Spleen (tissue), 11 donors: ENCODE measurements around the gene RPS3A. TPM values are rescaled to one million over a fixed set of nuclear protein-coding genes. Genes with fewer than 3 reads are reported as not detected.
A peak's percentile ranks its signal among the peaks of the same experiment; 100 is the strongest.
"Not testable (repeated sequence)": the region's sequence is repeated elsewhere in the genome, so short reads cannot be mapped to it uniquely, and the experiment has no call there.

ENCODE experiments used
- DNase-seq: peaks from one replicate; pipeline ENCODE4 v3.0.0-alpha.2; 2020
- H3K27ac ChIP-seq, 8 donors: fragments of 200-600 bp; sonication (generic) in 7 of 8; 1 replicate in 4 of 8; 2 replicates in 4 of 8; pipeline versions ENCODE4 v1.5.0 to v1.8.0; 2016 to 2021; ENCODE audit warnings: inconsistent platforms in 4 of 8, mild to moderate bottlenecking in 4 of 8, moderate library complexity in 1 of 8
- H3K27me3 ChIP-seq, 7 donors: fragments of 200-600 bp; sonication (generic) in 6 of 7; replicated peaks in 1 of 7; 1 replicate in 4 of 7; 2 replicates in 3 of 7; pipeline versions ENCODE4 v1.5.0 to v1.8.0; 2016 to 2021; ENCODE audit warnings: inconsistent platforms in 3 of 7, mild to moderate bottlenecking in 1 of 7
- H3K36me3 ChIP-seq, 6 donors: fragments of 200-600 bp; sonication (generic) in 5 of 6; 1 replicate in 4 of 6; 2 replicates in 2 of 6; pipeline versions ENCODE4 v1.5.0 to v1.8.0; 2016 to 2021; ENCODE audit warnings: inconsistent platforms in 2 of 6
- H3K4me1 ChIP-seq, 6 donors: fragments of 200-600 bp; sonication (generic) in 5 of 6; 1 replicate in 3 of 6; 2 replicates in 3 of 6; pipeline versions ENCODE4 v1.5.0 to v1.8.0; 2016 to 2021; ENCODE audit warnings: inconsistent platforms in 3 of 6
- H3K4me3 ChIP-seq, 8 donors: fragments of 200-600 bp; sonication (generic) in 7 of 8; 1 replicate in 4 of 8; 2 replicates in 4 of 8; pipeline versions ENCODE4 v1.5.0 to v1.8.0; 2016 to 2021; ENCODE audit warnings: inconsistent platforms in 4 of 8, mild to moderate bottlenecking in 4 of 8, moderate library complexity in 2 of 8
- H3K9me3 ChIP-seq, 8 donors: fragments of 200-600 bp; sonication (generic) in 7 of 8; 1 replicate in 4 of 8; 2 replicates in 4 of 8; pipeline versions ENCODE4 v1.5.0 to v1.8.0; 2016 to 2021; ENCODE audit warnings: inconsistent platforms in 4 of 8
- CTCF ChIP-seq, 11 experiments: fragments of 200-600 bp in 7 of 11; fragments of 450-650 bp in 4 of 11; sonication (generic) in 4 of 11; IDR thresholded peaks in 8 of 11; conservative IDR thresholded peaks in 3 of 11; 1 replicate in 7 of 11; 2 replicates in 4 of 11; pipeline versions ENCODE4 v1.4.0 to v1.8.0; 2016 to 2021; ENCODE audit warnings: antibody characterized with exemption in 11 of 11, inconsistent platforms in 4 of 11, mild to moderate bottlenecking in 1 of 11
- POLR2A ChIP-seq, 3 donors: fragments of 450-650 bp; IDR thresholded peaks; one replicate each; pipeline ENCODE4 v1.5.1; 2017; ENCODE audit warnings: antibody characterized with exemption in 3 of 3, mild to moderate bottlenecking in 1 of 3
- POLR2AphosphoS5 ChIP-seq, 3 donors: sonication (generic); formaldehyde crosslinking; IDR thresholded peaks; one replicate each; pipeline ENCODE4 v1.5.1; 2017; ENCODE audit warnings: antibody characterized with exemption in 3 of 3
- WGBS, 5 donors: extraction: QIAGEN DNeasy Blood & Tissue Kit in 3 of 5; methylation state at CpG; one replicate each; pipeline versions ENCODE4 v1.1.5 to v1.1.7; 2013 to 2018; 5-methylcytosine and 5-hydroxymethylcytosine counted together
- intact Hi-C: fragments of 100-400 bp; cut with DNase I; formaldehyde crosslinking; loops from one replicate; pipeline ENCODE4 v1.15.0; 2023; ENCODE audit warnings: low total_unique reads
- polyA plus RNA-seq, 3 donors: library from polyadenylated mRNA; stranded (reverse); fragments of 200-250 nt; gene quantifications; one replicate each; pipeline ENCODE4 v1.2.1, GENCODE V29; 2013
- total RNA-seq, 7 donors: library from RNA; depleted of rRNA in 3 of 7; stranded (reverse); fragments of >200 nt in 3 of 7; fragmentation: NEBNext Ultra II Directional in 4 of 7; extraction: Animal tissue kit (Norgen Biotek cat#: 25700) in 4 of 7; gene quantifications; one replicate each; pipeline versions ENCODE4 v1.1.0 to v1.2.1, GENCODE V29; 2016 to 2021
- donor health status: healthy with polysubstance abuse.
- donor health status: DM: no; HTN: no; CAD: no; lungs with moderate emphysema.
- donor health status: DM: no; HTN: no; CAD: no.
- donor health status: Bipolar disorder and iron deficiency.
- donor health status: healthy.
- donor health status: DM: no; HTN: no; CAD: no.
- donor health status: DM: yes; HTN: yes; CAD: no.

RPS3A gene
- total and polyA plus RNA-seq, 10 donors, result 1,748 to 7,791 (median 3,753) TPM

GRCh38 chr4:151114986-151115385, 15.6 kb downstream of the RPS3A start:
- no peak for DNase-seq
- H3K9me3 ChIP-seq, result no peaks in the 10 kb centered on the region
- H3K36me3 ChIP-seq, result peaks cover 0 to 36% (median 3%) of the 10 kb centered on the region in 6 donors
- no peaks in the 10 kb centered on the region for H3K27me3 ChIP-seq
- no peak overlapping the region for H3K27ac ChIP-seq
- intact Hi-C loops, result loop anchor here (5.0 kb wide), 1 partner anchor 247 kb away; no protein-coding TSS in a partner anchor
- H3K4me3 ChIP-seq, result no peak overlapping the region
- 87 to 97% (median 91%) methylated on average over 5 of the region's 5 CpGs for WGBS, 5 donors
- no peak for TF ChIP-seq CTCF (IDR thresholded peaks at IDR 0.05 in 8 of 11, conservative IDR thresholded peaks at IDR 0.05 in 3 of 11)
- no peak for TF ChIP-seq POLR2AphosphoS5 (IDR thresholded peaks at IDR 0.05)
- TF ChIP-seq POLR2A (IDR thresholded peaks at IDR 0.05), result no peak
- peaks cover 0 to 9% (median 4%) of the 10 kb centered on the region in 6 donors for H3K4me1 ChIP-seq

GRCh38 chr4:151117371-151117962, 18.0 kb downstream of the RPS3A start:
- no peak overlapping the region for H3K27ac ChIP-seq
- no peak for TF ChIP-seq POLR2AphosphoS5 (IDR thresholded peaks at IDR 0.05)
- no peak for TF ChIP-seq POLR2A (IDR thresholded peaks at IDR 0.05)
- peak; percentile 25 to 76 (median 61) for TF ChIP-seq CTCF (IDR thresholded peaks at IDR 0.05 in 8 of 11, conservative IDR thresholded peaks at IDR 0.05 in 3 of 11)
- no peak overlapping the region for H3K4me3 ChIP-seq
- DNase-seq, result no peak
- H3K36me3 ChIP-seq, result peaks cover 0 to 15% (median 0%) of the 10 kb centered on the region in 6 donors
- WGBS, 5 donors, result 40 to 45% (median 43%) methylated on average over 14 of the region's 14 CpGs
- intact Hi-C loops, result loop anchor here (5.0 kb wide), 1 partner anchor 245 kb away; no protein-coding TSS in a partner anchor
- no peaks in the 10 kb centered on the region for H3K9me3 ChIP-seq
- H3K4me1 ChIP-seq, result peaks cover 0 to 9% (median 4%) of the 10 kb centered on the region in 6 donors
- no peaks in the 10 kb centered on the region for H3K27me3 ChIP-seq

GRCh38 chr4:151129796-151130195, 30.4 kb downstream of the RPS3A start:
- Histone ChIP-seq H3K27me3 (no peaks in the 10 kb centered on the region), H3K4me3 (no peak overlapping the region), H3K27ac (peak overlapping the region in 3 of 8 donors; percentile 20 to 48 (median 32)), H3K36me3 (no peaks in the 10 kb centered on the region), H3K4me1 (peaks cover 0 to 9% (median 0%) of the 10 kb centered on the region in 6 donors), H3K9me3 (no peaks in the 10 kb centered on the region)
- TF ChIP-seq CTCF (IDR thresholded peaks at IDR 0.05 in 8 of 11, conservative IDR thresholded peaks at IDR 0.05 in 3 of 11), result no peak
- TF ChIP-seq POLR2A (IDR thresholded peaks at IDR 0.05), result no peak
- no peak for TF ChIP-seq POLR2AphosphoS5 (IDR thresholded peaks at IDR 0.05)
- 64 to 88% (median 70%) methylated on average over 1 of the region's 1 CpG for WGBS, 5 donors
- intact Hi-C loops, result loop anchor here (10.0 kb wide), 1 partner anchor 475 kb away; no protein-coding TSS in a partner anchor
- DNase-seq, result no peak

GRCh38 chr4:151133311-151133710, 33.9 kb downstream of the RPS3A start:
- H3K27ac ChIP-seq, result no peak overlapping the region
- H3K36me3 ChIP-seq, result no peaks in the 10 kb centered on the region
- intact Hi-C loops, result no loop called here
- peaks cover 0 to 9% (median 0%) of the 10 kb centered on the region in 6 donors for H3K4me1 ChIP-seq
- H3K4me3 ChIP-seq, result no peak overlapping the region
- H3K9me3 ChIP-seq, result no peaks in the 10 kb centered on the region
- H3K27me3 ChIP-seq, result no peaks in the 10 kb centered on the region
- TF ChIP-seq POLR2AphosphoS5 (IDR thresholded peaks at IDR 0.05) (no peak), POLR2A (IDR thresholded peaks at IDR 0.05) (no peak), CTCF (IDR thresholded peaks at IDR 0.05 in 8 of 11, conservative IDR thresholded peaks at IDR 0.05 in 3 of 11) (no peak)
- no peak for DNase-seq
- whole genome bisulfite sequencing, 5 donors, result 82 to 90% (median 87%) methylated on average over 5 of the region's 5 CpGs

- H3K9me3 ChIP-seq, H3K27me3 ChIP-seq, H3K4me3 ChIP-seq, intact Hi-C loops, H3K27ac ChIP-seq, DNase-seq, H3K4me1 ChIP-seq: not testable (repeated sequence)
- WGBS, 5 donors, result 95 to 99% (median 96%) methylated on average over 3 of the region's 3 CpGs
- peaks cover 0 to 10% (median 0%) of the 10 kb centered on the region in 6 donors for H3K36me3 ChIP-seq
Measured at GRCh38 chr4:151136048-151136447, 36.6 kb downstream of the RPS3A start.
